Sigmoid colon (tissue), 4 donors: Measurements from ENCODE around the gene CDKAL1.

Experiments
- EP300 ChIP-seq, 4 donors: sonication (generic); formaldehyde crosslinking; IDR thresholded peaks; one replicate each; pipeline ENCODE4 v1.6.1; 2017; ENCODE audit warnings: antibody characterized with exemption in 4 of 4
- POLR2A ChIP-seq, 2 donors: fragments of 450-650 bp; IDR thresholded peaks; one replicate each; pipeline ENCODE4 v1.6.1; 2016; ENCODE audit warnings: antibody characterized with exemption in 2 of 2, mild to moderate bottlenecking in 2 of 2, moderate library complexity in 2 of 2
- TF ChIP-seq, protein P1 (sequence below), 4 experiments: fragments of 450-650 bp in 3 of 4; fragments of 200-600 bp in 1 of 4; IDR thresholded peaks; one replicate each; pipeline ENCODE4 v1.5.1; 2016 to 2019; ENCODE audit warnings: antibody characterized with exemption in 4 of 4, mild to moderate bottlenecking in 3 of 4, moderate library complexity in 2 of 4

DNA sequence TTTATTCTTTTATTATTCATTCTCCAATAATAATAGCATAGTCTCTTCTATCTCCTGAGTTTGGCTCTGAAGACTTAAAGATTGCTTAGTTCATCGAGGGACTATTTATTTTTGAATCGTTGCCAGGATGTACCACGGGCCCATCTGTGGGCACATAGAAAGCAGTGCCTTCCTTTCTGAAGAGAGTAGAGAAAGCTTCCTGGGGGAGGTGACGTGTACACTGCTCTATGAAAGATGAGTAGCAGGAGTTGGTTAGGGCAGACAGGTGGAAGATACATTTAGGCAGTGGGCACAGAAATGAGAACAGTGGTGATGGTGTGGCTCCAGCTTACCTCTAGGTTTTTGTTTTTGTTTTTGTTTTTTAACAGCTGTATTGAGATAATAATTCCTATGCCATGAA lies 98.4 kb downstream of the CDKAL1 start:
- TF ChIP-seq POLR2A (IDR thresholded peaks at IDR 0.05) (no peak), EP300 (IDR thresholded peaks at IDR 0.05) (no peak)
- TF ChIP-seq, protein P1, sequence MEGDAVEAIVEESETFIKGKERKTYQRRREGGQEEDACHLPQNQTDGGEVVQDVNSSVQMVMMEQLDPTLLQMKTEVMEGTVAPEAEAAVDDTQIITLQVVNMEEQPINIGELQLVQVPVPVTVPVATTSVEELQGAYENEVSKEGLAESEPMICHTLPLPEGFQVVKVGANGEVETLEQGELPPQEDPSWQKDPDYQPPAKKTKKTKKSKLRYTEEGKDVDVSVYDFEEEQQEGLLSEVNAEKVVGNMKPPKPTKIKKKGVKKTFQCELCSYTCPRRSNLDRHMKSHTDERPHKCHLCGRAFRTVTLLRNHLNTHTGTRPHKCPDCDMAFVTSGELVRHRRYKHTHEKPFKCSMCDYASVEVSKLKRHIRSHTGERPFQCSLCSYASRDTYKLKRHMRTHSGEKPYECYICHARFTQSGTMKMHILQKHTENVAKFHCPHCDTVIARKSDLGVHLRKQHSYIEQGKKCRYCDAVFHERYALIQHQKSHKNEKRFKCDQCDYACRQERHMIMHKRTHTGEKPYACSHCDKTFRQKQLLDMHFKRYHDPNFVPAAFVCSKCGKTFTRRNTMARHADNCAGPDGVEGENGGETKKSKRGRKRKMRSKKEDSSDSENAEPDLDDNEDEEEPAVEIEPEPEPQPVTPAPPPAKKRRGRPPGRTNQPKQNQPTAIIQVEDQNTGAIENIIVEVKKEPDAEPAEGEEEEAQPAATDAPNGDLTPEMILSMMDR (IDR thresholded peaks at IDR 0.05): no peak
